ENCODE results near the gene AP1S3. TPM values are rescaled to one million over a fixed set of nuclear protein-coding genes. Genes with fewer than 3 reads are reported as not detected.
A peak's percentile ranks its signal among the peaks of the same experiment; 100 is the strongest.
"Not testable (repeated sequence)": the region's sequence is repeated elsewhere in the genome, so short reads cannot be mapped to it uniquely, and the experiment has no call there.

The AP1S3 gene
- total RNA-seq, 2 experiments from 2014 or later, result 12.9 to 13.5 TPM

- DNase-seq (peak; percentile 40), ATAC-seq (no peak)
- Mint-ChIP-seq H3K36me3 (peaks cover 3% of the 10 kb centered on the region), H3K27me3 (no peaks in the 10 kb centered on the region), H3K4me3 (peak overlapping the region; percentile 97), H3K27ac (peak overlapping the region; percentile 78), H3K4me1 (peaks cover 28% of the 10 kb centered on the region), H3K9me3 (ENCODE audit: low read depth) (no peaks in the 10 kb centered on the region)
- CTCF ChIA-PET, result interaction anchor here (0.6 to 2.1 kb wide), 7 partner anchors 24 to 1076 kb away, joined by 3 to 6 read pairs (median 3); no protein-coding TSS in a partner anchor
These were observed 1.5 kb downstream of the AP1S3 start for GRCh38 chr2:223835701-223836532.

- H3K27ac Mint-ChIP-seq, result no peak overlapping the region
- DNase-seq (no peak), ATAC-seq (no peak)
- CTCF ChIA-PET, result no interaction called here
- no peaks in the 10 kb centered on the region for H3K27me3 Mint-ChIP-seq
- no peaks in the 10 kb centered on the region for H3K9me3 Mint-ChIP-seq (ENCODE audit: low read depth)
- H3K4me1 Mint-ChIP-seq, result peaks cover 28% of the 10 kb centered on the region
- H3K36me3 Mint-ChIP-seq, result peaks cover 3% of the 10 kb centered on the region
- H3K4me3 Mint-ChIP-seq, result no peak overlapping the region
These were observed 3.0 kb downstream of the AP1S3 start for GRCh38 chr2:223834431-223834830.

GRCh38 chr2:223832241-223832903 is 5.0 kb downstream of the AP1S3 start:
- Mint-ChIP-seq H3K4me3 (no peak overlapping the region), H3K4me1 (peaks cover 25% of the 10 kb centered on the region), H3K9me3 (ENCODE audit: low read depth) (no peaks in the 10 kb centered on the region), H3K27me3 (no peaks in the 10 kb centered on the region), H3K27ac (no peak overlapping the region), H3K36me3 (peaks cover 5% of the 10 kb centered on the region)
- CTCF ChIA-PET, result no interaction called here
- ATAC-seq (no peak), DNase-seq (no peak)

GRCh38 chr2:223829128-223829527 is 8.3 kb downstream of the AP1S3 start:
- H3K36me3 Mint-ChIP-seq, result peaks cover 16% of the 10 kb centered on the region
- H3K27me3 Mint-ChIP-seq, result no peaks in the 10 kb centered on the region
- peaks cover 7% of the 10 kb centered on the region for H3K4me1 Mint-ChIP-seq
- H3K9me3 Mint-ChIP-seq (ENCODE audit: low read depth), result no peaks in the 10 kb centered on the region
- no peak overlapping the region for H3K4me3 Mint-ChIP-seq
- ATAC-seq, result no peak
- CTCF ChIA-PET, result no interaction called here
- no peak overlapping the region for H3K27ac Mint-ChIP-seq
- no peak for DNase-seq

GRCh38 chr2:223828314-223828713 is 9.1 kb downstream of the AP1S3 start:
- H3K4me1 Mint-ChIP-seq, result peaks cover 5% of the 10 kb centered on the region
- ATAC-seq (no peak), DNase-seq (no peak)
- CTCF ChIA-PET, result no interaction called here
- H3K9me3 Mint-ChIP-seq (ENCODE audit: low read depth), result no peaks in the 10 kb centered on the region
- H3K27ac Mint-ChIP-seq, result no peak overlapping the region
- no peaks in the 10 kb centered on the region for H3K27me3 Mint-ChIP-seq
- no peak overlapping the region for H3K4me3 Mint-ChIP-seq
- peaks cover 13% of the 10 kb centered on the region for H3K36me3 Mint-ChIP-seq

GRCh38 chr2:223826995-223827394 is 10.4 kb downstream of the AP1S3 start:
- Mint-ChIP-seq H3K4me1 (peaks cover 3% of the 10 kb centered on the region), H3K27ac (no peak overlapping the region), H3K4me3 (no peak overlapping the region), H3K36me3 (peaks cover 13% of the 10 kb centered on the region), H3K9me3 (ENCODE audit: low read depth) (no peaks in the 10 kb centered on the region), H3K27me3 (no peaks in the 10 kb centered on the region)
- no peak for DNase-seq
- CTCF ChIA-PET, result no interaction called here
- ATAC-seq, result no peak

GRCh38 chr2:223824301-223824700 is 13.1 kb downstream of the AP1S3 start:
- H3K27ac Mint-ChIP-seq, result no peak overlapping the region
- peaks cover 13% of the 10 kb centered on the region for H3K36me3 Mint-ChIP-seq
- CTCF ChIA-PET, result interaction anchor here (1.0 kb wide), 1 partner anchor 14 kb away, joined by 4 read pairs; no protein-coding TSS in a partner anchor
- H3K4me1 Mint-ChIP-seq, result no peaks in the 10 kb centered on the region
- no peak overlapping the region for H3K4me3 Mint-ChIP-seq
- H3K27me3 Mint-ChIP-seq, result no peaks in the 10 kb centered on the region
- H3K9me3 Mint-ChIP-seq (ENCODE audit: low read depth), result no peaks in the 10 kb centered on the region
- no peak for DNase-seq
- no peak for ATAC-seq

- Mint-ChIP-seq H3K4me1 (no peaks in the 10 kb centered on the region), H3K36me3 (peaks cover 11% of the 10 kb centered on the region), H3K27ac (no peak overlapping the region), H3K4me3 (no peak overlapping the region), H3K27me3 (no peaks in the 10 kb centered on the region), H3K9me3 (ENCODE audit: low read depth) (no peaks in the 10 kb centered on the region)
- CTCF ChIA-PET, result interaction anchor here (1.0 kb wide), 1 partner anchor 20 kb away, joined by 3 read pairs; no protein-coding TSS in a partner anchor
- DNase-seq (no peak), ATAC-seq (no peak)
These were observed 14.6 kb downstream of the AP1S3 start for GRCh38 chr2:223822818-223823217.

GRCh38 chr2:223820549-223820948 is 16.8 kb downstream of the AP1S3 start:
- no peak overlapping the region for H3K27ac Mint-ChIP-seq
- H3K9me3 Mint-ChIP-seq (ENCODE audit: low read depth), result no peaks in the 10 kb centered on the region
- DNase-seq (no peak), ATAC-seq (no peak)
- no peaks in the 10 kb centered on the region for H3K27me3 Mint-ChIP-seq
- no peak overlapping the region for H3K4me3 Mint-ChIP-seq
- H3K4me1 Mint-ChIP-seq, result no peaks in the 10 kb centered on the region
- CTCF ChIA-PET, result interaction anchor here (1.0 kb wide), 1 partner anchor 121 kb away, joined by 3 read pairs; no protein-coding TSS in a partner anchor
- peaks cover 3% of the 10 kb centered on the region for H3K36me3 Mint-ChIP-seq

GRCh38 chr2:223819891-223820290 is 17.5 kb downstream of the AP1S3 start:
- Mint-ChIP-seq H3K4me1 (no peaks in the 10 kb centered on the region), H3K27ac (no peak overlapping the region), H3K4me3 (no peak overlapping the region), H3K36me3 (peaks cover 1% of the 10 kb centered on the region), H3K9me3 (ENCODE audit: low read depth) (no peaks in the 10 kb centered on the region), H3K27me3 (no peaks in the 10 kb centered on the region)
- CTCF ChIA-PET, result interaction anchor here (1.0 kb wide), 2 partner anchors 72 to 122 kb away, joined by 3 read pairs; no protein-coding TSS in a partner anchor
- no peak for DNase-seq
- no peak for ATAC-seq

GRCh38 chr2:223815884-223816570 is 21.4 kb downstream of the AP1S3 start:
- CTCF ChIA-PET, result no interaction called here

GRCh38 chr2:223815186-223815883 is 22.0 kb downstream of the AP1S3 start:
- Mint-ChIP-seq H3K9me3 (ENCODE audit: low read depth) (no peaks in the 10 kb centered on the region), H3K4me1 (no peaks in the 10 kb centered on the region), H3K27me3 (no peaks in the 10 kb centered on the region), H3K4me3 (no peak overlapping the region), H3K36me3 (peaks cover 1% of the 10 kb centered on the region), H3K27ac (no peak overlapping the region)
- ATAC-seq (no peak), DNase-seq (no peak)
- CTCF ChIA-PET, result no interaction called here

More at GRCh38 chr2:223815884-223816570, 21.4 kb downstream of the AP1S3 start:
- Mint-ChIP-seq H3K27ac (no peak overlapping the region), H3K36me3 (peaks cover 1% of the 10 kb centered on the region), H3K4me3 (no peak overlapping the region), H3K27me3 (no peaks in the 10 kb centered on the region), H3K4me1 (no peaks in the 10 kb centered on the region), H3K9me3 (ENCODE audit: low read depth) (no peaks in the 10 kb centered on the region)
- ATAC-seq, result no peak
- DNase-seq, result no peak

GRCh38 chr2:223814764-223815163 is 22.6 kb downstream of the AP1S3 start:
- ATAC-seq; H3K9me3 Mint-ChIP-seq (ENCODE audit: low read depth); CTCF ChIA-PET; DNase-seq; H3K4me1 Mint-ChIP-seq; H3K27ac Mint-ChIP-seq; H3K36me3 Mint-ChIP-seq; H3K4me3 Mint-ChIP-seq; H3K27me3 Mint-ChIP-seq: not testable (repeated sequence)

Data from activated CD8-positive, alpha-beta memory T cell treated with anti-CD3 and anti-CD28 coated beads, Interleukin-2, amount 10 ng/mL, durations not matched to agents 7 days and 5 days (primary cell).